ENCODE measurements around the gene ATP5PO. TPM values are rescaled to one million over a fixed set of nuclear protein-coding genes. Genes with fewer than 3 reads are reported as not detected.

Gene ATP5PO
- total RNA-seq, 3 donors from 2014 or later: 135 to 179 (median 176) TPM

DNA sequence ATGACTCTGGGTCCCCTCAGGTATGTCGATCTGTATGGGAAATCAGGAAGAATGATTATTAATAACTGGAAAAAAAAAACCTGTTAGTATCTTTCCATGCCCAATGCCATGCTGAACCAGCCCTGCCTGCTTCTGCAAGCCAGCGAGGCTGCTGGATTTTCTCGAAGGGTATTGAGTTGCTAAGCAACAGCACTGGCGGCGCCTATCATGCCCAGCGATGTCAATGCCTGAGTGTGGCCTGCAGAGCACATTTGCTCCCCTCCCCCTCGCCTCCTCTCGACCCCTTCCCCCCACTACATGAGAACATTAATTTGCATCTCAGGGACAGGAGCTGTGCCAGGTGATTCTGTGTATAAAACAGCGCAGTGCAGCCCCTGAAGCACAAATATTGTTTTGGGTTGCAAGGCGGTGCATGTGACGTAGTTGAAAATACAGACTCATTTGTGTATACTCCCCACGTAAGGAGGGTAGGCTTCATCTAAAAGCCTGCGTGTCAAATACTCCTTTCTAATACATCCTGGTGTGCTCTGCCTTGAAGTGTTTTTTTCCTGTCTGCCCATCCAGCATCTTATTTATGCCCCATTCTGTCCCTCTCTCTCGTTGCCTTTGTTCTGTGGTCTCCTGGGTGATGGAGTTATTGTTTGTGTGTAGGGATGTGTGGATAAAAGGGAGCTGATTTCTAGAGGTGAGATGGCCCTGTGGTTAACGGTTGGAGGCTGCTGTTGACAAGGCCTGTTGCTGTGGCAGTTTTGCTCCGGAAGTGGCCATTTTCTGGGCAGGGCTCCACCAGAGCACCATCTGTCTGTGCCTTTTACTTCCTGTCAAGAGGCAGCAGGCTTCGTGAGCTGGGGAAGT lies 32.7 kb upstream of the ATP5PO start:
- ATAC-seq: peak; percentile 59 to 63
- Mint-ChIP-seq H3K9me3 (peaks cover 5% of the 10 kb centered on the region), H3K27me3 (ENCODE audit: low read depth) (no peaks in the 10 kb centered on the region), H3K4me3 (peak overlapping the region; percentile 50), H3K4me1 (ENCODE audit: low read depth) (peaks cover 78% of the 10 kb centered on the region), H3K36me3 (ENCODE audit: insufficient read depth) (peaks cover 13% of the 10 kb centered on the region)
- peak; percentile 61 for DNase-seq

DNA sequence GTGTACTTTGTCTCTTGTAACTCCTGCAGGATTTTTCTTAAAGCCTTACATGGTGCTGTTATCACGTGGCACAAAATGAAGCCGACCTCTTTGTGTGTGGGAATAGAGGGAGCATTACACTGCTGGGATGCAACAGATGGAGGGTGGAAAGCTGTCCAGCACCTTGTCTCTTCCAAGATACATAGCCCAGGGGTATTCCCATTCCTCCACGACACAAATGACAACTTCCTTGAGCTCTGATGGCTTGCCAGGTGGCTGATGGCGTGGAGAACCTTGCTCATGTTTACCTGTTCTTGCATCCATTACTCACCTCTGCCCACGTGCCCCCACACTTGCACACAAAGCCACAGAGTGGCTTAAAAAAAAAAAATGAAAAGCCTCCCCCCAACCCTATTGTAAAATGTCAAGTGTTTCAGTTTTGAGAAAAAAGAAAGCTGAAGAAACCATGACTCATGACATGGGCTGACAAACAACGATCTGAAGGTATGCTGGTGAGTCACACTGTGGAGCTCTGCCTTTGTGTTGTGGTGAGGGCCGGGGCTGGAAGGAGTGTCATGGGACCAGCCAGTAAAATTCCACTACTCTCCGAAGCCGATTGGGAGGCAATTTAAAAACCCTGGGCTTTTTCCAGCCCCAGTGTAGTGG lies 32.0 kb upstream of the ATP5PO start:
- Mint-ChIP-seq H3K36me3 (ENCODE audit: insufficient read depth) (peaks cover 13% of the 10 kb centered on the region), H3K27me3 (ENCODE audit: low read depth) (no peaks in the 10 kb centered on the region), H3K9me3 (peaks cover 5% of the 10 kb centered on the region), H3K4me1 (ENCODE audit: low read depth) (peaks cover 77% of the 10 kb centered on the region), H3K4me3 (peak overlapping the region; percentile 50)
- DNase-seq (peak; percentile 79), ATAC-seq (peak; percentile 64 to 69)

DNA sequence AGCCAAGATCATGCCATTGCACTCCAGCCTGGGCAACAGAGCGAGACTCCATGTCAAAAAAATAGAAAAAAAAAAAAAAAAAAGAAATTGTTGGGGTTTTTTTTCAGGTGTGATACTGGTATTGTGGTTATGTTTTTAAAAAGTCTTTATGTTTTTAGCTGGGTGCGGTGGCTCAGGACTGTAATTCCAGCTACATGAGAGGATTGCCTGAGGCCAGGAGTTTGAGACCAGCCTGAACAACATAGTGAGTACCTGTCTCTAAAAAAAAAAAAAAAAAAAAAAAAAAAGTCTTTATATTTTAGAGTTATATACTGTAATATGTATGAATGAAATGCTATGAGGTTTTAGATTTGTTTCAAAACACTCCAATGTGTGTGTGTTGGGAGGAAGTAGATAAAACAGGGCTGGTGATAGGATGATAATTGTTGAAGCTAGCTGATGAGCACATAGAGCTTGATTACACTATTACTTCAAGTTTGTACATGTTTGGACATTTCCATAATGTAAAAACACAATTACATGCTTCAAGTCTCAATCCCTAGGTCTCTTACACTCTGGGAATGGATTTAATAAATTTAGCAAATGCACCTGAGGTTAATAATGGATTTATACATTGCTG lies 30.2 kb upstream of the ATP5PO start:
- ATAC-seq: no peak
- Mint-ChIP-seq H3K4me3 (no peak overlapping the region), H3K9me3 (peaks cover 5% of the 10 kb centered on the region), H3K27me3 (ENCODE audit: low read depth) (no peaks in the 10 kb centered on the region), H3K4me1 (ENCODE audit: low read depth) (peaks cover 72% of the 10 kb centered on the region), H3K36me3 (ENCODE audit: insufficient read depth) (peaks cover 16% of the 10 kb centered on the region)
- DNase-seq: no peak

- H3K4me3 Mint-ChIP-seq: no peak overlapping the region
- H3K4me1 Mint-ChIP-seq (ENCODE audit: low read depth): peaks cover 69% of the 10 kb centered on the region
- peaks cover 5% of the 10 kb centered on the region for H3K9me3 Mint-ChIP-seq
- no peak for DNase-seq
- H3K27me3 Mint-ChIP-seq (ENCODE audit: low read depth): no peaks in the 10 kb centered on the region
- no peak for ATAC-seq
- peaks cover 24% of the 10 kb centered on the region for H3K36me3 Mint-ChIP-seq (ENCODE audit: insufficient read depth)
Measured at GRCh38 chr21:33944185-33944763, 28.7 kb upstream of the ATP5PO start.

DNA sequence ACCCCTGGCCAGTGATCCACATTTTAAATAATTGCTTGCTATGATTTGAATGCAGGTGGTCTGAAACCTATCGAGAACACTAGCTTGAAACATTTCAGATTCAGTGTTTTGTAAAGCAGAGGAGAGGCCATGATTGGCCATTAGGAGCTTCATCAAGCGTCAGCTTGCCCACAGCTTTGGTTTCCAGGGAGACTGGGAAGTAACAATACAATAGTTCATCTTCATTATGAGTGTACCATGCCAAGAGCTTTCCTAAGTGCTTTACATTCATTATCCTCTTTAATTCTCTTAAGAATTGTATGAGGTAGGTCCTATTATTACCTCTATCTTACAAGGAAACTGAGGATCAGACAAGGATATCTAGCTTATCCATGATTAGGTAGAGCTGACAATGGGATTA lies 27.7 kb upstream of the ATP5PO start:
- Mint-ChIP-seq H3K9me3 (peaks cover 5% of the 10 kb centered on the region), H3K4me1 (ENCODE audit: low read depth) (peaks cover 69% of the 10 kb centered on the region), H3K4me3 (no peak overlapping the region), H3K27me3 (ENCODE audit: low read depth) (no peaks in the 10 kb centered on the region), H3K36me3 (ENCODE audit: insufficient read depth) (peaks cover 26% of the 10 kb centered on the region)
- no peak for ATAC-seq
- no peak for DNase-seq

GRCh38 chr21:33942426-33942825 lies 26.8 kb upstream of the ATP5PO start:
- Mint-ChIP-seq H3K36me3 (ENCODE audit: insufficient read depth) (peaks cover 26% of the 10 kb centered on the region), H3K9me3 (peaks cover 5% of the 10 kb centered on the region), H3K4me3 (no peak overlapping the region), H3K27me3 (ENCODE audit: low read depth) (no peaks in the 10 kb centered on the region), H3K4me1 (ENCODE audit: low read depth) (peaks cover 68% of the 10 kb centered on the region)
- ATAC-seq (no peak), DNase-seq (no peak)

DNA sequence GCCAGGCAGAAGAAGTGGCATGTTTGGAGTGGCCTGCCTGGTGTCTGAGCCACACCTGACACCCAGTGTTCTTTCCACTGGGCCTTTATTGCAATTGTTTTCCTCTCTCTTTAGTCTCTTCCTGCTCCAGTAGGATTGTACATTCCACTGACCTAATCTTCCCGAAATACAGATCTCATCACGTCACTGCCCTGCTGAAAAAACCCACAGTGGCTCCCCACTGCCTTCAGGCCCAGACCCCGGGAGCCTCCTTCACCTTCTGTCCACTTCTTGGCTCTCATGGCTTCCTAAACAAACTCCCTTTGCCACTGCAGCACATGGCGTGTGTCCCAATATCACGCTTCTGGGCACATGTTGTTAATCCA lies 25.3 kb upstream of the ATP5PO start:
- peaks cover 5% of the 10 kb centered on the region for H3K9me3 Mint-ChIP-seq
- H3K36me3 Mint-ChIP-seq (ENCODE audit: insufficient read depth): peaks cover 26% of the 10 kb centered on the region
- DNase-seq (no peak), ATAC-seq (no peak)
- H3K4me3 Mint-ChIP-seq: no peak overlapping the region
- H3K27me3 Mint-ChIP-seq (ENCODE audit: low read depth): no peaks in the 10 kb centered on the region
- peaks cover 68% of the 10 kb centered on the region for H3K4me1 Mint-ChIP-seq (ENCODE audit: low read depth)

DNA sequence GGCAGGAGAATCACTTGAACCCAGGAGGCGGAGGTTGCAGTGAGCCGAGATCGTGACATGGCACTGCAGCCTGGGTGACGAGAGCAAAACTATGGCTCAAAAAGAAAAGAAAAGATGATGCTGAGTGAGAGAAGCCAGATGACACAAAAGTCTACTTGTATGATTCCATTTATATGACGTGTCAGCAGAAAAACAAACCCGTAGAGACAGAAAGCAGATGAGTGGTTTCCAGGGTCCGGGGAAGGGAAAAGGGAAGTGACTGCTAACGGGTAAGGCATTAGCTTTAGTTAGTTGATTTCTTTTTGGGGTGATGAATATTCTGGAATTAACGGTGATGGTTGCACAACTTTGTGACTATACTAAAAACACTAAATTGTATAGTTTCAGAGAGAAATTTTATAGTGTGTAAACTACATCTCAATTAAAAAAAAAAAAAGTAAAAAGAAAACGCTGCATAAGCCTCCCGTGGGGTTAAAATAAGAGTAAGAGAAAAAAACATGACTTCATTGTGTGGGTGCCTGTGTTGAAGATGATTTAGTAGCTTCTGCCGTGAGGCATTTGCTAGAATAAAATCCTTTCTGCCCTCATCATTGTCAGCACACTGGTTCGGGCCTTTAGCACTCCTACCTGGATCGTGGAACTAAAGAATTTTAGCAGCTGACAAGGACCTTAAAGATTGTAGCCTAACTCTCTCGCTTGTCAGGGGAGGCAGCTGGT lies 24.7 kb upstream of the ATP5PO start:
- no peak for ATAC-seq
- H3K4me1 Mint-ChIP-seq (ENCODE audit: low read depth): peaks cover 70% of the 10 kb centered on the region
- peaks cover 5% of the 10 kb centered on the region for H3K9me3 Mint-ChIP-seq
- no peaks in the 10 kb centered on the region for H3K27me3 Mint-ChIP-seq (ENCODE audit: low read depth)
- H3K36me3 Mint-ChIP-seq (ENCODE audit: insufficient read depth): peaks cover 26% of the 10 kb centered on the region
- no peak overlapping the region for H3K4me3 Mint-ChIP-seq
- DNase-seq: no peak

DNA sequence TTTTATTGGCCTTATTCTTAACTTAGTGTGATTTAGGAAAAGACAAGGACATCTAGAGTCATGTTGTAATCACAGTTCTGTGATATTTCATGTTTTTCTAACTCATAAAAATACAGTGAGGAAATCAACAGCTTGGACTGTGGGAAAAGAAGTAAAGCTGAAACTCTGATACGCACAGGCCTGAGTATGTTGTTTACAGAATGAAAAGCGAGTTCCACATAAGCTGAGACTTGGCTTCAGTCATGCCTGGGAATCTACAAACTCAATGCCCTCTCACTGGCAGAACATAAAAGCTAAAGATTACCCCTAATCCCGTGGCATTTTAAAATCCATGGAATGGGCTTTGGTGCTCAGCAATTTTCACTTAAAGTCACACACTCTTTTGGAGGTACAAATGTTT lies 23.6 kb upstream of the ATP5PO start:
- Mint-ChIP-seq H3K4me3 (no peak overlapping the region), H3K36me3 (ENCODE audit: insufficient read depth) (peaks cover 18% of the 10 kb centered on the region)

DNA sequence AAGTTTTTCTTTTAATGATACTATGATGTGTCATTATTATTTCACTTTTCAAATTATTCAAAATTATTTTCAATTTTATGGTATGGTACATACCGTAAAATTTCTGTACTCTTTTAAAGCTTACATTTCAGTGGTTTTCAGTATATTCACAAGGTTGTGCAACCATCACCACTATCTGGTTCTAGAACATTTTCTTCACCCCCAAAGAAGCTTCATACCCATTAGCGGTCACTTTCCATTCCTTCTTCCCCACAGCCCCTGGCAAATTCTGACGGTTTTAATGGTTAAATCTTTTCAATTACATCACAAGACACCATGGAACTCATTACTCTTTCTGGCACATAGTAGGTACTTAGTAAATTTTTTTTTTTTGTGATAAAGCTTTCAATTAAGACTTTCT lies 22.8 kb upstream of the ATP5PO start:
- H3K4me1 Mint-ChIP-seq (ENCODE audit: low read depth): peaks cover 73% of the 10 kb centered on the region
- peaks cover 16% of the 10 kb centered on the region for H3K36me3 Mint-ChIP-seq (ENCODE audit: insufficient read depth)
- H3K9me3 Mint-ChIP-seq: no peaks in the 10 kb centered on the region
- no peaks in the 10 kb centered on the region for H3K27me3 Mint-ChIP-seq (ENCODE audit: low read depth)
- DNase-seq (no peak), ATAC-seq (no peak)
- no peak overlapping the region for H3K4me3 Mint-ChIP-seq

More for the DNA sequence above, 23.6 kb upstream of the ATP5PO start:
- ATAC-seq (no peak), DNase-seq (no peak)
- Mint-ChIP-seq H3K27me3 (ENCODE audit: low read depth) (no peaks in the 10 kb centered on the region), H3K9me3 (no peaks in the 10 kb centered on the region), H3K4me1 (ENCODE audit: low read depth) (peaks cover 69% of the 10 kb centered on the region)

DNA sequence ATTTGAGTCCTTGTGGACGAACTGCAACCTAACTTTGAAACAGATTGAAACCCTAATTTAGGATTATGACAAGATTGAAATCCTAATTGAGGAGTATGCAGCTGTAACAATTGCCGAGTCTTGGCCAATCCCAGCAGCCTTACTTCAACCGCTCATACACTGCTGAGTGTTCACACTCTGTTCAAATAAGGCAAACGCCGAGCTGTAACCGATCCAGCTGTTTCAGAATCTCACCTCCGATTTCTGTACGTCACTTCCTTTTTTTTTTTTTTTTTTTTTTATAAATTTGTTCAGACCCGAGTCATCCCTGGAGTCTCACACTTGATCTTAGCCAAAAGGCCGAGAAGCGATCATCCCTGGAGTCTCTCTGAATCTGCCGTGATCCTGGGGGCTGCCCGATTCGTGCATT lies 22.3 kb upstream of the ATP5PO start:
- peaks cover 16% of the 10 kb centered on the region for H3K36me3 Mint-ChIP-seq (ENCODE audit: insufficient read depth)
- peaks cover 75% of the 10 kb centered on the region for H3K4me1 Mint-ChIP-seq (ENCODE audit: low read depth)
- no peaks in the 10 kb centered on the region for H3K27me3 Mint-ChIP-seq (ENCODE audit: low read depth)
- H3K9me3 Mint-ChIP-seq: no peaks in the 10 kb centered on the region
- ATAC-seq (peak; percentile 62 to 72), DNase-seq (no peak)
- peak overlapping the region; percentile 24 for H3K4me3 Mint-ChIP-seq

DNA sequence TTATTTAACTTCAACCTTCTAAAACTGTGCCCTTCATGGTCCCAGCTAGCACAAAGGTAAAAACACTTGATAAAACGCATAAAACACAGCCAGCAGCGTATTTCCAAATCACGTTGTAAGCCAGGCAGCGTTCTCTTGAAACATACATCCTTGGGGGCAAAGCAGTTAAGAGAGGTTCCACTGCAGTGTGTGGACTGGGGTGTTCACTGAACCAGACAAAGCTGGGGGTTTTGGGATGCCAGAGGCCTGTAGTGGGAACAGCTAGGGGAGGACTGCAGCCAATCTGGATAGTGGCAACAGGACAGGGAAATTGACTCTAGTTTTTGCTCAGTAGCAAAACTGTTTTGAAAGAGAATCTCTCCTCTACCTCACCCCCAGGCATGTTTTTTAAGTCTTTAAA lies 21.5 kb upstream of the ATP5PO start:
- Mint-ChIP-seq H3K36me3 (ENCODE audit: insufficient read depth) (peaks cover 17% of the 10 kb centered on the region), H3K27me3 (ENCODE audit: low read depth) (no peaks in the 10 kb centered on the region), H3K4me1 (ENCODE audit: low read depth) (peaks cover 79% of the 10 kb centered on the region), H3K9me3 (no peaks in the 10 kb centered on the region), H3K4me3 (peak overlapping the region; percentile 46)
- DNase-seq: no peak
- no peak for ATAC-seq

DNA sequence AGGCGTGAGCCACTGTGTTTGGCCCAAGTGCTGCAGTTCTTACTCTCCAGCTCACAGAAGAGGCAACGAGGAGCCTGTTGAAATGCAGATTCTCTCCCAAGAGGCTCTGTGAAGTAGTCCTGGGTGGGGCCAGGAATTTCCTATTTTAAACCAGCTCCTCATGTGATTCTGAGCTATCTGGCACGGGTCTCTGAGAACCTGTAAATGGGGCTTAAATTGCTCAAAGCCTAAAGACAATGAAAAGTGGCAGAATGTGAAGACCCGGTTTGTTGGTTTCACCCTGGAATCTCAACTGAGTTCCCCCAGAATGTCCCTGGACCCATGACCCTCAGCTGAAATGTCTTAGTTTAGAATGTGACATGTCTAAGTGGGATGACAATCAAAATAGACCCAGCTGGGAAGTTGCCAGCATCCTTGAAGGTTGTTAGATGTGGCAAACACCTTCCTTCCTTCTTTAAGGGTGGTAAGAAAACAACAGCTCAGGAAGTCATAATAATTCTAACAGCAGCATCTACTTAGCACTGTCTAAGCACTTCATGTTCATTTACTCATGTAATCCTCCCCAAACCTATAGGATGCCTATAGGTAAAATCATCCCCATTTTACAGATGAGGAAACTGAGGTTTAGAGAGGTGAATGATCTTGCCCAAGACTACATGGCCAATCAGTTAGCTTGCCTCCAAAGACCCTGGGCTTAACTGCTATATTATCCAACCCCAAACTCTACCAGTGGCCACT lies 20.9 kb upstream of the ATP5PO start:
- no peaks in the 10 kb centered on the region for H3K9me3 Mint-ChIP-seq
- peaks cover 84% of the 10 kb centered on the region for H3K4me1 Mint-ChIP-seq (ENCODE audit: low read depth)
- ATAC-seq (peak; percentile 61 to 63), DNase-seq (peak; percentile 31)
- peak overlapping the region; percentile 46 for H3K4me3 Mint-ChIP-seq
- H3K27me3 Mint-ChIP-seq (ENCODE audit: low read depth): no peaks in the 10 kb centered on the region
- H3K36me3 Mint-ChIP-seq (ENCODE audit: insufficient read depth): peaks cover 20% of the 10 kb centered on the region
